Measurements from ENCODE around the gene GNG12. TPM values are rescaled to one million over a fixed set of nuclear protein-coding genes. Genes with fewer than 3 reads are reported as not detected.
A peak's percentile ranks its signal among the peaks of the same experiment; 100 is the strongest.

Gene GNG12
- total RNA-seq, 1 donor from 2014 or later = 37.2 TPM

- intact Hi-C loops (cut with DNase I) = loop anchor here (5.0 kb wide), 1 partner anchor 79 kb away; no protein-coding TSS in a partner anchor
- ATAC-seq (no peak), DNase-seq (ENCODE audit: missing footprints) (no peak)
These were observed 13.3 kb upstream of the GNG12 start for GRCh38 chr1:67846538-67846937.

GRCh38 chr1:67844988-67845387 is 11.7 kb upstream of the GNG12 start:
- ATAC-seq (no peak), DNase-seq (ENCODE audit: missing footprints) (no peak)
- intact Hi-C loops (cut with DNase I) = loop anchor here (5.0 kb wide), 1 partner anchor 78 kb away; no protein-coding TSS in a partner anchor

- no peak for DNase-seq (ENCODE audit: missing footprints)
- ATAC-seq = no peak
- intact Hi-C loops (cut with DNase I) = no loop called here
These were observed 10.5 kb upstream of the GNG12 start for GRCh38 chr1:67843746-67844145.

- ATAC-seq = no peak
These were observed 10.1 kb upstream of the GNG12 start for GRCh38 chr1:67843331-67843730.

GRCh38 chr1:67840449-67840848 is 7.2 kb upstream of the GNG12 start:
- intact Hi-C loops (cut with DNase I) = no loop called here
- ATAC-seq = peak; percentile 43
- DNase-seq (ENCODE audit: missing footprints) = no peak

More at GRCh38 chr1:67843331-67843730, 10.1 kb upstream of the GNG12 start:
- no peak for DNase-seq (ENCODE audit: missing footprints)
- intact Hi-C loops (cut with DNase I) = no loop called here

- intact Hi-C loops (cut with DNase I) = loop anchor here (10.0 kb wide), 2 partner anchors 155 to 365 kb away; partner anchors contain the start of gene GADD45A
- no peak for ATAC-seq
- no peak for DNase-seq (ENCODE audit: missing footprints)
These were observed 6.6 kb upstream of the GNG12 start for GRCh38 chr1:67839826-67840225.

- intact Hi-C loops (cut with DNase I) = loop anchor here (10.0 kb wide), 2 partner anchors 154 to 366 kb away; partner anchors contain the start of gene GADD45A
- DNase-seq (ENCODE audit: missing footprints) (no peak), ATAC-seq (no peak)
These were observed 5.1 kb upstream of the GNG12 start for GRCh38 chr1:67838180-67838910.

GRCh38 chr1:67836769-67837168 is 3.5 kb upstream of the GNG12 start:
- intact Hi-C loops (cut with DNase I) = loop anchor here (10.0 kb wide), 2 partner anchors 152 to 368 kb away; partner anchors contain the start of gene GADD45A
- no peak for ATAC-seq

GRCh38 chr1:67835663-67836452 is 2.6 kb upstream of the GNG12 start:
- intact Hi-C loops (cut with DNase I) = loop anchor here (2.0 to 10.0 kb wide), 3 partner anchors 69 to 369 kb away; partner anchors contain the start of gene GADD45A
- no peak for DNase-seq (ENCODE audit: missing footprints)
- no peak for ATAC-seq

More at GRCh38 chr1:67836769-67837168, 3.5 kb upstream of the GNG12 start:
- no peak for DNase-seq (ENCODE audit: missing footprints)

- intact Hi-C loops (cut with DNase I) = loop anchor here (2.0 to 10.0 kb wide), 4 partner anchors 68 to 370 kb away; partner anchors contain the start of gene GADD45A
- no peak for ATAC-seq
- no peak for DNase-seq (ENCODE audit: missing footprints)
These were observed 1.1 kb upstream of the GNG12 start for GRCh38 chr1:67834246-67834877.

GRCh38 chr1:67833602-67833940 is 304 bp upstream of the GNG12 start:
- peak; percentile 33 for ATAC-seq
- peak; percentile 81 for DNase-seq (ENCODE audit: missing footprints)
- intact Hi-C loops (cut with DNase I) = loop anchor here (5.0 to 10.0 kb wide), 3 partner anchors 149 to 371 kb away; partner anchors contain the start of gene GADD45A

GRCh38 chr1:67831850-67832513 is 1.3 kb downstream of the GNG12 start:
- no peak for DNase-seq (ENCODE audit: missing footprints)
- ATAC-seq = peak; percentile 32
- intact Hi-C loops (cut with DNase I) = loop anchor here (5.0 to 10.0 kb wide), 3 partner anchors 147 to 373 kb away; partner anchors contain the start of gene GADD45A

- intact Hi-C loops (cut with DNase I) = loop anchor here (5.0 to 10.0 kb wide), 3 partner anchors 146 to 374 kb away; partner anchors contain the start of gene GADD45A
- DNase-seq (ENCODE audit: missing footprints) (no peak), ATAC-seq (no peak)
These were observed 2.1 kb downstream of the GNG12 start for GRCh38 chr1:67830928-67831830.

- DNase-seq (ENCODE audit: missing footprints) (no peak), ATAC-seq (no peak)
These were observed 3.0 kb downstream of the GNG12 start for GRCh38 chr1:67830226-67830625.

GRCh38 chr1:67827688-67828087 is 5.6 kb downstream of the GNG12 start:
- intact Hi-C loops (cut with DNase I) = no loop called here
- DNase-seq (ENCODE audit: missing footprints) = no peak
- no peak for ATAC-seq

More at GRCh38 chr1:67830226-67830625, 3.0 kb downstream of the GNG12 start:
- intact Hi-C loops (cut with DNase I) = loop anchor here (5.0 to 10.0 kb wide), 3 partner anchors 145 to 375 kb away; partner anchors contain the start of gene GADD45A

GRCh38 chr1:67825591-67825990 is 7.7 kb downstream of the GNG12 start:
- no peak for DNase-seq (ENCODE audit: missing footprints)
- no peak for ATAC-seq
- intact Hi-C loops (cut with DNase I) = no loop called here

- intact Hi-C loops (cut with DNase I) = no loop called here
- no peak for DNase-seq (ENCODE audit: missing footprints)
- no peak for ATAC-seq
These were observed 8.5 kb downstream of the GNG12 start for GRCh38 chr1:67824766-67825165.

Data from Right ventricle myocardium inferior (tissue), 1 donor.